Aorta (tissue), 5 donors: ENCODE data around the gene RFC4. TPM values are rescaled to one million over a fixed set of nuclear protein-coding genes. Genes with fewer than 3 reads are reported as not detected.

Experiments
- ATAC-seq: fragments of 200-7000 bp; cut with Tn5 transposase; one replicate; pipeline ENCODE4 v1.9.1; 2022; ENCODE audit warnings: moderate library complexity; ENCODE audit not compliant: low FRiP score
- DNase-seq, 2 donors: peaks; one replicate each; pipeline ENCODE4 v3.0.0-alpha.2; 2020
- H3K27ac ChIP-seq, 2 donors: one replicate each; pipeline ENCODE4 v1.5.1; 2013; ENCODE audit warnings: low read length in 2 of 2, mild to moderate bottlenecking in 2 of 2, moderate library complexity in 2 of 2, control low read depth in 1 of 2, inconsistent platforms in 1 of 2, low read depth in 1 of 2
- H3K27me3 ChIP-seq, 2 donors: one replicate each; pipeline ENCODE4 v1.6.1; 2013; ENCODE audit warnings: control low read depth in 1 of 2, low read length in 1 of 2, mild to moderate bottlenecking in 1 of 2, moderate library complexity in 1 of 2; ENCODE audit not compliant: insufficient read depth in 2 of 2, control insufficient read depth in 1 of 2
- H3K36me3 ChIP-seq, 2 donors: one replicate each; pipeline ENCODE4 v1.6.1; 2013; ENCODE audit warnings: control low read depth in 1 of 2, low read length in 1 of 2, mild to moderate bottlenecking in 1 of 2; ENCODE audit not compliant: insufficient read depth in 2 of 2, control insufficient read depth in 1 of 2
- H3K4me1 ChIP-seq, 2 donors: one replicate each; pipeline ENCODE4 v1.6.1; 2013; ENCODE audit warnings: low read length in 2 of 2, control low read depth in 1 of 2, mild to moderate bottlenecking in 1 of 2, moderate library complexity in 1 of 2; ENCODE audit not compliant: insufficient read depth in 2 of 2, control insufficient read depth in 1 of 2
- H3K4me3 ChIP-seq, 2 donors: one replicate each; pipeline ENCODE4 v1.5.1; 2013; ENCODE audit warnings: low read length in 2 of 2, control low read depth in 1 of 2, mild to moderate bottlenecking in 1 of 2
- H3K9me3 ChIP-seq: one replicate; pipeline ENCODE4 v1.6.1; 2013; ENCODE audit warnings: mild to moderate bottlenecking, low read length; ENCODE audit not compliant: control insufficient read depth
- WGBS, 2 donors: extraction: QIAGEN DNeasy Blood & Tissue Kit; methylation state at CpG; one replicate each; pipeline ENCODE4 v1.1.7; 2013; 5-methylcytosine and 5-hydroxymethylcytosine counted together
- intact Hi-C, 2 donors: fragments of 100-400 bp; cut with DNase I; formaldehyde crosslinking; loops; one replicate each; pipeline versions ENCODE4 v1.14.2 to v1.15.0; 2022
- polyA plus RNA-seq, 2 donors: library from polyadenylated mRNA; stranded (reverse); fragments of 200-250 nt; gene quantifications; one replicate each; pipeline ENCODE4 v1.2.3, GENCODE V29; 2013
- total RNA-seq, 2 donors: library from RNA; stranded (reverse); fragmentation: NEBNext Ultra II Directional; extraction: Animal tissue kit (Norgen Biotek cat#: 25700); gene quantifications; one replicate each; pipeline ENCODE4 v1.2.1, GENCODE V29; 2021
- donor health status: healthy with polysubstance abuse.
- donor health status: Bipolar disorder and iron deficiency.
- donor health status: DM: no; HTN: no; CAD: no.
- donor health status: DM: no; HTN: no; CAD: no.
- donor health status: DM: yes; HTN: yes; CAD: no.

The RFC4 gene
- total and polyA plus RNA-seq, 4 donors, result 6.9 to 10.4 (median 8.6) TPM

- intact Hi-C loops, result loop anchor here in 1 of 2 donors (5.0 kb wide), 1 partner anchor 317 kb away; no protein-coding TSS in a partner anchor
- H3K27me3 ChIP-seq, result no peaks in the 10 kb centered on the region
- no peaks in the 10 kb centered on the region for H3K36me3 ChIP-seq
- WGBS, 2 donors, result 88 to 96% methylated on average over 11 of the region's 11 CpGs
- H3K4me3 ChIP-seq, result no peak overlapping the region
- H3K27ac ChIP-seq, result no peak overlapping the region
- ATAC-seq (no peak), DNase-seq (no peak)
- H3K9me3 ChIP-seq, result no peaks in the 10 kb centered on the region
- H3K4me1 ChIP-seq, result no peaks in the 10 kb centered on the region
These were observed 38.6 kb upstream of the RFC4 start for GRCh38 chr3:186844908-186845307.

DNA sequence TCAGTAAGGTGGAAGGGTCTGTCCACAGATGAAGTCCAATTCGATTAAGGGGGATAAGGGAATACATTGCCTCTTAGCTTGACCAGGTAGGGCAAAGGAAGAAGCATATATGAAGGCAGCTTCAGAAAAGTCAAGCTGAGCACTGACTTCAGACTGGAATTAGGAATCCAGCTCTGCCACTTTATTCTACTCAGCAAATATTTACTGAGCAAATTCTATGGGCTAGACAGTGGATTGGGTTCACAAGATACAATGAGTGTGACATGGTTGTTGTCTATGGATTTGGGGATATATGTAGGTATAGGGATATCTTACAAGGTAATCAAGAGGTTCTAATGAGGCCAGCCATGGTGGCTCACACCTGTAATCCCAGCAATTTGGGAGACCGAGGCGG is 36.8 kb upstream of the RFC4 start:
- intact Hi-C loops, result no loop called here
- WGBS, 2 donors, result 92% methylated on average over 3 of the region's 3 CpGs
- no peak overlapping the region for H3K4me3 ChIP-seq

DNA sequence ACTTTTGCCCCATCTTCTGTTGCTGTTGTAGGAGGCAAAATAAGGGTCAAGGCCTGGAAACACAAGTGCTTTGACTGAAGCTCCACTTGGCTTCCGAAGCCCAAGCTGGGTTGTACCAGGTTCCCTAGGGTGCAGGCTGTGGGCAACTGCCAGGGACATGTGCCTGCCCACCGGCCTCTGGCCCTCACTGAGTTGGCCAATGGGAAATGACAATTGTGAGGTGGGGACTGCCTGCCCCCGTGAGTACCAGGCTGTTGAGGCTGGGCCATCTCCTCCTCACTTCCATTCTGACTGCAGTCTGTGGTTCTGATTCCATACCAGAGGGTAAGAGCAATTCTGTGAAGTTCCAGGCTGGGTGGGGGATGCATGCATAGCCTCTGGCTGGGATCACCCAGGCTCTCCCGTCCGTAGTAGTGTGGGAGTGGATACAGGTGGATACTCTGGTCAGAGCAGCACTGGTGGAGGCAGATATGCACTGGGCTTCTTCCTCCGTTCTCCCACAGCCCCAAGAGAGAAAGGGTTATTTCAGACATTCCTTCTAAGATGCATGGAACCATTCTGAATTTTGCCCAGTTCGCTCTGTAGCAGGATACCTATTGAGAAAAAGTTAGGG is 36.2 kb upstream of the RFC4 start, which contains the start of gene ADIPOQ:
TSS of gene ADIPOQ (plus strand) at position 285 of the 613 bp plus-strand sequence. CDS start 10,349 bp downstream, outside the sequence.
- 95 to 97% methylated on average over 7 of the region's 7 CpGs for WGBS, 2 donors
- Histone ChIP-seq H3K4me1 (no peaks in the 10 kb centered on the region), H3K36me3 (no peaks in the 10 kb centered on the region), H3K9me3 (no peaks in the 10 kb centered on the region), H3K27me3 (no peaks in the 10 kb centered on the region), H3K27ac (no peak within 1 kb of the TSS), H3K4me3 (no peak within 1 kb of the TSS)
- DNase-seq (no peak), ATAC-seq (no peak)
- intact Hi-C loops, result no loop called here

More for the DNA sequence above, 36.8 kb upstream of the RFC4 start:
- Histone ChIP-seq H3K27me3 (no peaks in the 10 kb centered on the region), H3K4me1 (no peaks in the 10 kb centered on the region), H3K27ac (no peak overlapping the region), H3K36me3 (no peaks in the 10 kb centered on the region), H3K9me3 (no peaks in the 10 kb centered on the region)
- DNase-seq (no peak), ATAC-seq (no peak)

DNA sequence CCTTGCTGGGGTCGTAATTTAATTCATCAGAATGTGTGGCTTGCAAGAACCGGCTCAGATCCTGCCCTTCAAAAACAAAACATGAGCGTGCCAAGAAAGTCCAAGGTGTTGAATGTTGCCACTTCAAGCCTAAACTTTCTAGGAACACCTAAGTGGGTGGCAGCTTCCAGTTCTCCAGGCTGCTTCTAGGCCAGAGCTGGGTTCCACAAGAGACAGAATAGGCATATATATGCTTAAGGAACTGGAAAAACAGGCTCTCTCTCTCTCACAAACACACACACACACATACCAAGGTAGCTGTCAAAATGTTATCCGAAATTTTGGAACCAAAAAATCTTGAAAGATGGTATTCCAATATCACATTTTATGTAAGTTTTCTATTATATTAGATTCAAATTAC is 35.3 kb upstream of the RFC4 start:
- no peaks in the 10 kb centered on the region for H3K36me3 ChIP-seq
- ATAC-seq, result no peak
- no peaks in the 10 kb centered on the region for H3K9me3 ChIP-seq
- H3K4me1 ChIP-seq, result no peaks in the 10 kb centered on the region
- H3K27ac ChIP-seq, result no peak overlapping the region
- 67 to 72% methylated on average over 4 of the region's 4 CpGs for WGBS, 2 donors
- no peaks in the 10 kb centered on the region for H3K27me3 ChIP-seq
- DNase-seq, result no peak
- intact Hi-C loops, result no loop called here
- H3K4me3 ChIP-seq, result no peak overlapping the region

DNA sequence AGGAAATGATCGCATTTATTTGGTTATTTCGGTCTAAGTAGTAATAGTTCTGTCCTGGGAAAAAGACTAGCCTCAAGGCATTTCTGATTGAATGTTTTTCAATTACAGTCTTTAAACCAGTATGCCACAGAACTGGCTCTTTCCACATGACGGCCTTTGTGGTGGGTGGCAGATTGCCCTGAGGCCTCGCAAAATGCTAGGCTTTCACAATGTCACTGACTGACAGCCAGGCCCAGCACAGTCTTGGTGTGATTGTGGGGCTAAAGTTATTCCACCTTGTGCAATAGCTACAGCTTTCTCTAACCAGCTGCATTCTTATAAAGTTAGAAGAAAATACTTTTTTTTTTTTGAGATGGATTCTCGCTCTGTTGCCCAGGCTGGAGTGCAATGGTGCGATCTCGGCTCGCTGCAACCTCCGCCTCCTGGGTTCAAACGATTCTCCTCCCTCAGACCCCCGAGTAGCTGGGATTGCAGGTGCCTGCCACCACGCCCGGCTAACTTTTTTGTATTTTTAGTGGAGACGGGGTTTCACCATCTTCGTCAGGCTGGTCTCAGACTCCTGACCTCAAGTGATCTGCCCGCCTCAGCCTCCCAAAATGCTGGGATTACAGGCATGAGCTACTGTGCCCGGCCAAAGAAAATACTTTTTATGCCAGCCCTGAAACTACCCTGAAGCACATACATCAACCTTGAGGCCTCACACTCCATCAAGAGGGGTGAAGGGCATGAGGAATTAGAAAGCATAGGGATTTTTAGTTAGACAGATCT is 33.8 kb upstream of the RFC4 start:
- intact Hi-C loops, result no loop called here
- Histone ChIP-seq H3K9me3 (no peaks in the 10 kb centered on the region), H3K4me3 (no peak overlapping the region), H3K27me3 (no peaks in the 10 kb centered on the region), H3K36me3 (no peaks in the 10 kb centered on the region), H3K27ac (peak overlapping the region in 1 of 2 donors; percentile 40), H3K4me1 (no peaks in the 10 kb centered on the region)
- DNase-seq, result peak in 1 of 2 donors; percentile 82
- WGBS, 2 donors, result 27% methylated on average over 17 of the region's 17 CpGs
- ATAC-seq, result no peak

DNA sequence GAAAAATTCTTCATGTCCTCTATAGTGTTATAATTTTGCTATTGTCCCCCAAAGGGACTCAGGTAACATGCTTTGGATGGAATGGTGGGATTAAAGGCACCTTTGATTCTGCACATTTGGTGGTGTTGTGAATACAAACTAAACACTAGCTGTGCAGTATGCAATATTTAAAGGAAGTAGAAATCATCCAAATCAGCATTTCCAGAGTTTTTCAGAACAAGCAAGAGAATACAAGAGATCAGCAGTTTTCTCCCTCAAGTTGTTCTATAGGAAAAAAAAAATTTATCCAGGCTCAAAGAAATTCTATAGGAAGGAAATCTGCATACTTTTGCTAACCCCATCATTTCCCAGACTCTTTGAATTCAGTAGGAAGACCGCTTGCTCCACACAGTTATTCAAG is 26.0 kb upstream of the RFC4 start:
- no peak for DNase-seq
- no peak for ATAC-seq
- intact Hi-C loops, result no loop called here
- Histone ChIP-seq H3K27me3 (no peaks in the 10 kb centered on the region), H3K27ac (no peak overlapping the region), H3K4me1 (no peaks in the 10 kb centered on the region), H3K4me3 (no peak overlapping the region), H3K36me3 (no peaks in the 10 kb centered on the region), H3K9me3 (no peaks in the 10 kb centered on the region)
- WGBS, 2 donors, result 94 to 95% methylated on average over 1 of the region's 1 CpG

DNA sequence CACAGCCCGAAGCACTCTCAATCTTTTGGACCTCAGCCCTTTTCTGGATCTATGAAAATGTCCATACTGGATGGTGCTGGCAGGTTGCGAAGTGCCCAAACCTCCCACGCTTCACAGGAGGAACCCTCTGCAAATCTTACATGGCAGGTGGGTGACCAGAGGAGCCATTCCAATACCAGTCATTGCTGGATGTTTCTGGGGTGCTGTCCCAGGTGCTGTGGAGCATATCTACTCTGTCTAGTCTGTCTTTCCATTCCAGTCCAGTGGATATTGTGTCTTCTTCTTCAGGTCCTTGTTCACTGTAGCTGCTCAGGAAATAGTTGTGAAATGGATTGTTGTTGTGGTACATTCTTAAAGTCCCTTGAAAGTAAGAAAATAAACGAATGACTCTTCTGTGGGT is 25.5 kb upstream of the RFC4 start:
- H3K27me3 ChIP-seq, result no peaks in the 10 kb centered on the region
- no peak overlapping the region for H3K4me3 ChIP-seq
- DNase-seq, result no peak
- WGBS, 2 donors, result 63 to 84% methylated on average over 4 of the region's 4 CpGs
- H3K9me3 ChIP-seq, result no peaks in the 10 kb centered on the region
- intact Hi-C loops, result no loop called here
- ATAC-seq, result no peak
- H3K4me1 ChIP-seq, result no peaks in the 10 kb centered on the region
- no peak overlapping the region for H3K27ac ChIP-seq
- no peaks in the 10 kb centered on the region for H3K36me3 ChIP-seq

- no peak for ATAC-seq
- H3K9me3 ChIP-seq, result no peaks in the 10 kb centered on the region
- H3K4me3 ChIP-seq, result no peak overlapping the region
- no peak overlapping the region for H3K27ac ChIP-seq
- no peaks in the 10 kb centered on the region for H3K4me1 ChIP-seq
- DNase-seq, result no peak
- WGBS, 2 donors, result 25 to 26% methylated on average over 5 of the region's 5 CpGs
- H3K27me3 ChIP-seq, result no peaks in the 10 kb centered on the region
- no peaks in the 10 kb centered on the region for H3K36me3 ChIP-seq
- intact Hi-C loops, result no loop called here
These were observed 22.1 kb upstream of the RFC4 start for GRCh38 chr3:186828340-186828739.
